Cardiac fibroblast (primary cell): ENCODE data around the gene PLSCR2.
"Not testable (repeated sequence)": the region's sequence is repeated elsewhere in the genome, so short reads cannot be mapped to it uniquely, and the experiment has no call there.

ENCODE experiments used
- DNase-seq, 2 donors: peaks; one replicate each; pipeline versions ENCODE4 v3.0.0 to v3.0.0-alpha.2; 2010; ENCODE audit warnings: low read depth in 2 of 2
- H3K4me3 ChIP-seq, 2 donors: replicated peaks in 1 of 2; 1 replicate in 1 of 2; 2 replicates in 1 of 2; pipeline ENCODE4 v1.5.1; 2011; ENCODE audit warnings: low read depth in 2 of 2, low read length in 2 of 2, mild to moderate bottlenecking in 2 of 2, moderate library complexity in 1 of 2
- TF ChIP-seq, protein P1 (sequence below): IDR thresholded peaks from one replicate; pipeline ENCODE4 v1.5.1; 2011; ENCODE audit warnings: low read depth, mild to moderate bottlenecking, low read length, inconsistent platforms

Gene PLSCR2

DNA sequence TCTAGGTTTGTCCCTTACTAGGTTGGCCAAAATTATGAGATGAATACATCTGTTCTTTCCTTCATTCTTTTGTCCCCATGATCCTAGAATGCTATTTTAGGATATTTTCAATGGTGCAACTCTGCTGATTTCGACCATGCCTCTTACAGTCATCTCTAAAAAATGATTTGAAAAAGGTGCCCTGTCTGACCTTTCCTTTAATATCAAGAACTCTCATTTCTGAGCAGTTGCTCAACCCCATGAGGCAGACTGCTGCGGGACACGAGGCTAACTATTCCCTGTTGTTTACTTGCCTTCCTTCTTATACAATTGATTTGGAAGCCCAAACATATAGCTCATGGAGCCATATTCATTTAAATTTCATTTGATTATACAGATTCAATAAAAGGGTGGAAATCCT is 14.6 kb downstream of the PLSCR2 start:
- DNase-seq = peak in 1 of 2 donors; percentile 33
- TF ChIP-seq, protein P1, sequence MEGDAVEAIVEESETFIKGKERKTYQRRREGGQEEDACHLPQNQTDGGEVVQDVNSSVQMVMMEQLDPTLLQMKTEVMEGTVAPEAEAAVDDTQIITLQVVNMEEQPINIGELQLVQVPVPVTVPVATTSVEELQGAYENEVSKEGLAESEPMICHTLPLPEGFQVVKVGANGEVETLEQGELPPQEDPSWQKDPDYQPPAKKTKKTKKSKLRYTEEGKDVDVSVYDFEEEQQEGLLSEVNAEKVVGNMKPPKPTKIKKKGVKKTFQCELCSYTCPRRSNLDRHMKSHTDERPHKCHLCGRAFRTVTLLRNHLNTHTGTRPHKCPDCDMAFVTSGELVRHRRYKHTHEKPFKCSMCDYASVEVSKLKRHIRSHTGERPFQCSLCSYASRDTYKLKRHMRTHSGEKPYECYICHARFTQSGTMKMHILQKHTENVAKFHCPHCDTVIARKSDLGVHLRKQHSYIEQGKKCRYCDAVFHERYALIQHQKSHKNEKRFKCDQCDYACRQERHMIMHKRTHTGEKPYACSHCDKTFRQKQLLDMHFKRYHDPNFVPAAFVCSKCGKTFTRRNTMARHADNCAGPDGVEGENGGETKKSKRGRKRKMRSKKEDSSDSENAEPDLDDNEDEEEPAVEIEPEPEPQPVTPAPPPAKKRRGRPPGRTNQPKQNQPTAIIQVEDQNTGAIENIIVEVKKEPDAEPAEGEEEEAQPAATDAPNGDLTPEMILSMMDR = no peak
- no peak overlapping the region for H3K4me3 ChIP-seq

DNA sequence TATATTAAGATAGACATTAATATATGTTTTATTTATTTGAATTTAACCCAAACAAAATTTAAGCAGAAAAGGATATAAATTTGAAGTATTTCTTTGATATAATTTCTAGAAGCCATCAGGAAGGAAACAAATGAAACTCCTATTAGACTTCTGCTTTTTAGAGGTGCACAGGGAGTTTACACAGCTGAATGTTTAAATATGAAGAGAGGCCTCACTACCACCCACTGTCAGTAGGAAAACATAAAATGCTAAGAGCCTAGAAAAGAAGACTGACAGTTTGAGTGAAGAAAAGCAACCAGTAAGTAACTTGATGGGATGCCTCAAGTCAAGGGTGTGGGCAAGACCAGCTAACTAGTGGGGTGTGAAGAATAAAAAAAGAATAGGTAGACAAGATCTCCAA is 19.7 kb downstream of the PLSCR2 start:
- no peak overlapping the region for H3K4me3 ChIP-seq
- DNase-seq = no peak
- TF ChIP-seq, protein P1 = no peak

DNA sequence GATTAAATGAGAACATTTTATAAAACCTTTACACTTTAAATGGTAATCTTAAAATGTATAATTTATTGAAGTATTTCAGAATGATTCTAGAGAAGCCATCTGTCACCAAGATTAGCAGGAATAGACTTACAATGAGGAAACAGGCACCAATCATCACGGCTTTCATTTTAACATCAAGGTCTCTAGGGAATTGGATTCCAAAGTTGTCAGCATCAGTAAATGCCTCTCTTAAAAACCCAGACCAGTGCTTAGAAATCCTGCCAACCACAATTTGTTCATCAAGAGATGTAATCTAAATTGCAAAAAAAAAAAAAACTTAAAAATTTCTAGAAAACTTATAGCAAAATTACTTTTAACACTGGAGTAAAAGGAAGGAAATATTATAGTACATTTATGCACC is 20.3 kb downstream of the PLSCR2 start:
- DNase-seq = no peak
- no peak overlapping the region for H3K4me3 ChIP-seq
- TF ChIP-seq, protein P1 = no peak

DNA sequence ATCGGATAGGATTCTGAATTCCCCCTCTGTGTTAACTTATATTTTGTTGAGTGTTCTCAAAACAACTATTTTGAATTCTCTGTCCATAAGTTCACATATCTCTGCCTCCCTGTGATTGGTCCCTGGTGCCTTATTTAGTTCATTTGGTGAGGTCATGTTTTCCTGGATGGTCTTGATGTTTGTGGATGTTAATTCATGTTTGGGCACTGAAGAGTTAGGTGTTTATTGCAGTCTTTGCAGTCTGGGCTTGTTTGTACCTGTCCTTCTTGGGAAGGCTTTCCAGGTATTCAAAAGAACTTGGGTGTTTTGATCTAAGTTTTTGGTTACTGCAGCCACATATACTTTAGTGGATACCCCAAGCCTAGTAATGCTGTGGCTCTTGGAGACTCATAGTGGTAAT is 23.3 kb downstream of the PLSCR2 start:
- DNase-seq = no peak
- TF ChIP-seq, protein P1 = no peak
- no peak overlapping the region for H3K4me3 ChIP-seq

DNA sequence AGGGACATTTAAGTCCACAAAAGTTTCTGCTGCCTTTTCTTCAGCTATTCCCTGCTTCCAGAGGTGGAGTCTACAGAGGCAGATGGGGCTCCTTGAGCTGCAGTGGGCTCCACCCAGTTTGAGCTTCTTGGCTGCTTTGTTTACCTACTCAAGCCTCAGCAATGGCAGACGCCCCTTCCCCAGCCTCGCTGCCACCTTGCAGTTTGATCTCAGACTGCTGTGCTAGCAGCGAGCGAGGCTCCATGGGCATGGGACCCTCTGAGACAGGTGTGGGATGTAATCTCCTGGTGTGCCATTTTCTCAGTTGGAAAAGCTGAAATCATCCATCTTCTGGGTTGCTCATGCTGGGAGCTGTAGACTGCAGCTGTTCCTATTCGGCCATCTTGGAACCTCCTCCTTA is 29.1 kb downstream of the PLSCR2 start:
- not testable (repeated sequence) for DNase-seq, H3K4me3 ChIP-seq

DNA sequence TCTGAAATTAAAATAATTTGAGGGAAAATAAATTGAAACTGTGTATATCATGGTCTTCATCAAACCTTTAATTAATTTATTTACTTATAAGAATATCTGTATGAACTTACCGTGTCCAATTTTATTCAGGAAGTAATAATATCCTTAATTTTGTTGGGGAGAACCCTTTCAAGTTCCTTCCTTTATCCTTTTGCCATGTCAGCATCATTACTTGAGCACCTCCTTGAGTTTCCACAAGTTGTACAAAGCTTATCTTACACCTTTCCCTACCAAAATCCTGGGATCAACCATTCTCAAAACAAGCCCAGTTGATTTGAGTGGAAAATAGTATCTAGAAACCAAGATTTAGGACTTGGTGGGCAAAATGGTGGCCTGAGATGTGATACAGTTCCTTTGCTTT is 37.3 kb downstream of the PLSCR2 start:
- H3K4me3 ChIP-seq = no peak overlapping the region
- TF ChIP-seq, protein P1 = no peak
- no peak for DNase-seq

DNA sequence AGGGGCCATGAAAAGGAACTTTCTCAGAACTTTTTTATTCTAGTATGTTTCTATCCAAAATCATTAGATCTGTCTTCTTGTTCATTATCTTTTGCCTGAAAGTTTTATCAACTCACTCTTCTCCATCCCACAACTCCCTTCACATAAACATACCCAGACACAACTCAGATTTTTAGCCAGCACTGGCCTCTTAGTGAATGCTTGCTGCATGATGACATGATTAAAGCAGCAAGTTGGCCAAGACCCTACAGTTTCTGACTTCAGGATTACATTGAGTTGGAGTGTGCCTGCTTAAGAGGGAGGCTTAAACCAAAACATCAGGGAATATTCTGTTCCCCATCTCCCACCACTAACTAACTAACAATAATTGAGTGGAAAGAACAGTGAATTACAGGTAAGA is 38.1 kb downstream of the PLSCR2 start:
- TF ChIP-seq, protein P1 = no peak
- peak; percentile 6 to 13 for DNase-seq
- H3K4me3 ChIP-seq = no peak overlapping the region
